Immature natural killer cell (primary cell): ENCODE measurements around the gene MPRIP. TPM values are rescaled to one million over a fixed set of nuclear protein-coding genes. Genes with fewer than 3 reads are reported as not detected.
A peak's percentile ranks its signal among the peaks of the same experiment; 100 is the strongest.
"Not testable (repeated sequence)": the region's sequence is repeated elsewhere in the genome, so short reads cannot be mapped to it uniquely, and the experiment has no call there.

Source experiments
- DNase-seq, 3 donors: peaks; one replicate each; pipeline ENCODE4 v3.0.0; 2022; ENCODE audit warnings: mixed read lengths in 1 of 3
- H3K27ac Mint-ChIP-seq, 6 donors: one replicate each; pipeline ENCODE4 v1.8.0; 2020; ENCODE audit warnings: mixed read lengths in 6 of 6, mild to moderate bottlenecking in 5 of 6, inconsistent platforms in 4 of 6, moderate library complexity in 3 of 6
- H3K27me3 Mint-ChIP-seq, 3 donors: one replicate each; pipeline ENCODE4 v1.8.0; 2020 to 2021; ENCODE audit warnings: low read depth in 3 of 3, mild to moderate bottlenecking in 3 of 3, mixed read lengths in 3 of 3, moderate library complexity in 3 of 3, inconsistent platforms in 1 of 3
- H3K36me3 Mint-ChIP-seq, 3 donors: one replicate each; pipeline ENCODE4 v1.8.0; 2020; ENCODE audit warnings: mixed read lengths in 3 of 3, inconsistent platforms in 2 of 3, mild to moderate bottlenecking in 2 of 3
- H3K4me1 Mint-ChIP-seq, 2 donors: one replicate each; pipeline ENCODE4 v1.8.0; 2020; ENCODE audit warnings: inconsistent platforms in 2 of 2, mild to moderate bottlenecking in 2 of 2, mixed read lengths in 2 of 2, moderate library complexity in 1 of 2
- H3K4me3 Mint-ChIP-seq, 5 donors: one replicate each; pipeline ENCODE4 v1.8.0; 2020; ENCODE audit warnings: mild to moderate bottlenecking in 5 of 5, mixed read lengths in 5 of 5, inconsistent platforms in 3 of 5, moderate library complexity in 3 of 5
- H3K9me3 Mint-ChIP-seq, 6 donors: one replicate each; pipeline ENCODE4 v1.8.0; 2020; ENCODE audit warnings: mild to moderate bottlenecking in 6 of 6, mixed read lengths in 6 of 6, inconsistent platforms in 4 of 6, moderate library complexity in 3 of 6
- polyA plus RNA-seq, 3 donors: library from polyadenylated mRNA; unstranded; fragments of 300-500 nt; fragmentation: Illumina TruSeq; gene quantifications; one replicate each; pipeline ENCODE4 v1.2.3, GENCODE V29; 2021

Gene MPRIP, protein sequence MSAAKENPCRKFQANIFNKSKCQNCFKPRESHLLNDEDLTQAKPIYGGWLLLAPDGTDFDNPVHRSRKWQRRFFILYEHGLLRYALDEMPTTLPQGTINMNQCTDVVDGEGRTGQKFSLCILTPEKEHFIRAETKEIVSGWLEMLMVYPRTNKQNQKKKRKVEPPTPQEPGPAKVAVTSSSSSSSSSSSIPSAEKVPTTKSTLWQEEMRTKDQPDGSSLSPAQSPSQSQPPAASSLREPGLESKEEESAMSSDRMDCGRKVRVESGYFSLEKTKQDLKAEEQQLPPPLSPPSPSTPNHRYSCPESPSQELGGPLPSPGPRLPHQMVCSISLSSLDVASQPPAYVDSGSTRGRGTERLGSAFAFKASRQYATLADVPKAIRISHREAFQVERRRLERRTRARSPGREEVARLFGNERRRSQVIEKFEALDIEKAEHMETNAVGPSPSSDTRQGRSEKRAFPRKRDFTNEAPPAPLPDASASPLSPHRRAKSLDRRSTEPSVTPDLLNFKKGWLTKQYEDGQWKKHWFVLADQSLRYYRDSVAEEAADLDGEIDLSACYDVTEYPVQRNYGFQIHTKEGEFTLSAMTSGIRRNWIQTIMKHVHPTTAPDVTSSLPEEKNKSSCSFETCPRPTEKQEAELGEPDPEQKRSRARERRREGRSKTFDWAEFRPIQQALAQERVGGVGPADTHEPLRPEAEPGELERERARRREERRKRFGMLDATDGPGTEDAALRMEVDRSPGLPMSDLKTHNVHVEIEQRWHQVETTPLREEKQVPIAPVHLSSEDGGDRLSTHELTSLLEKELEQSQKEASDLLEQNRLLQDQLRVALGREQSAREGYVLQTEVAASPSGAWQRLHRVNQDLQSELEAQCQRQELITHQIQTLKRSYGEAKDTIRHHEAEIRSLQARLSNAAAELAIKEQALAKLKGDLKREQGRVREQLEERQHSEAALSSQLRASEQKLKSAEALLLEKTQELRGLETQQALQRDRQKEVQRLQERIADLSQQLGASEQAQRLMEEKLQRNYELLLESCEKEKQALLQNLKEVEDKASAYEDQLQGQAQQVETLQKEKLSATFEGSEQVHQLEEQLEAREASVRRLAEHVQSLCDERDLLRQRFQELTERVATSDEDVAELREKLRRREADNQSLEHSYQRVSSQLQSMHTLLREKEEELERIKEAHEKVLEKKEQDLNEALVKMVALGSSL (N-terminal part only)
- polyA plus RNA-seq: 10 to 100 TPM in 1 of 3 donors, 1 to 10 TPM in 2; 1.2 to 15.1 (median 4.2) TPM

DNA sequence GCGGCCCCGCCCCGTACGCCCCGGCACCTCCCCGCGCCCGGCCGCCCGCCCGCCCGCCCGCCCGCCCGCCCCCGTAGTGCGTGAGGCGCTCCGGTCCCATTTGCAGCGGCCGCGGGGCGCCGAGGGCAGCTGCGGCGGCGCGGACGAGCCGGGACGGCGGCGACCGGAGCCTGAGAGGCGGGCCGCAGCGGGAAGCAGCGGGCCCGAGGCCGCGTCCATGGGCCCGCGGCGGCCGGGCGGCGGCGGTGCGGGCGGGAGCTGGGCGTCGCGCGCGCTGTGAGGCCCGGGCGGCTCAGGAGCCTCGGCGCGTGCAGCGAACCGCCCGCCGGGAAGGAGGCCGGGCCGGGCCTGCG lies at the start of gene MPRIP:
Gene MPRIP, plus strand, starts transcription at position 74 of the 353 bp plus-strand sequence. CDS start 392 bp downstream, outside the sequence.
- H3K27me3 Mint-ChIP-seq: peaks cover 0 to 5% (median 2%) of the 10 kb centered on the region in 3 donors
- peaks cover 45 to 54% of the 10 kb centered on the region in 2 donors for H3K4me1 Mint-ChIP-seq
- no peaks in the 10 kb centered on the region for H3K36me3 Mint-ChIP-seq
- H3K27ac Mint-ChIP-seq: peak within 1 kb of the TSS; percentile 76 to 92 (median 90)
- DNase-seq: no peak
- H3K9me3 Mint-ChIP-seq: no peaks in the 10 kb centered on the region
- peak within 1 kb of the TSS; percentile 86 to 97 (median 94) for H3K4me3 Mint-ChIP-seq

DNA sequence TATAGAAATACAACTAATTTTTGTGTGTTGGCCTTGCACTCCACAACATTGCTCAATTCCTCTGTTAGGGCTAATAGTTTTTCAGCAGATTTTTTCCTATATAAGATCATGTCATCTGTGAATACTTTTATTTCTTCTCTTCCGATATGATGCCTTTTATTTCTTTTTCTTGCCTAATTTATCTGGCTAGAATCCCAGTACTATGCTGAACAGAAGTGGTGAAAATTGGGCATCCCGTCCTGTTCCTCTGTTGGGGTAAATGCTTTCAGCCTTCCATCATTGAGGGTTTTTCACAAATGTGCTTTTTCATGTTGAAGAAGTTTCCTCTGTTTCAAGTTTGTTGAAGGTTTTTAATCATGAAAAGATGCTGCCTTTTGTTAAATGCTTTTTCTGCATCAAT lies 47.6 kb upstream of the MPRIP start:
- Mint-ChIP-seq H3K27me3 (peaks cover 0 to 6% (median 2%) of the 10 kb centered on the region in 3 donors), H3K4me1 (peaks cover 12 to 21% of the 10 kb centered on the region in 2 donors), H3K27ac (no peak overlapping the region), H3K4me3 (no peak overlapping the region), H3K36me3 (no peaks in the 10 kb centered on the region), H3K9me3 (no peaks in the 10 kb centered on the region)
- no peak for DNase-seq

DNA sequence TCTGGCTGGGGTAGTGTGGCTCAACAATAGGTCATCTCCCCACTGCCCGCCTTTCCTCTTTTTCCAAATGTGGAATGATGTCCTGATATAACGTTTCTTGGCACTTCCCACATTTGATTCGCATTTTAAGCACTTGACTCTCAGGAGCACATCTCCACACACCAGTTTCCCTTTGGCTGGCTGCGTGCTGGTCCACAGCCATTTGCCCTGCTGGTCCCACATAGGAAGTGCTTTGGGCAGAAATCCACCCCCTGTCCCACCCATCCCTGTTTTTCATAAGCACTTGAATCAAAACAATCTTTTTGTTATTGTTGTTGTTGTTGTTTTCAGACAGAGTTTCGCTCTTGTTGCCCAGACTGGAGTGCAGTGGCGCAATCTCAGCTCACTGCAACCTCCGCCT lies 46.3 kb upstream of the MPRIP start:
- no peak for DNase-seq
- no peaks in the 10 kb centered on the region for H3K9me3 Mint-ChIP-seq
- H3K4me1 Mint-ChIP-seq: peaks cover 0 to 10% of the 10 kb centered on the region in 2 donors
- H3K27me3 Mint-ChIP-seq: peaks cover 0 to 4% (median 3%) of the 10 kb centered on the region in 3 donors
- no peak overlapping the region for H3K4me3 Mint-ChIP-seq
- no peaks in the 10 kb centered on the region for H3K36me3 Mint-ChIP-seq
- no peak overlapping the region for H3K27ac Mint-ChIP-seq

DNA sequence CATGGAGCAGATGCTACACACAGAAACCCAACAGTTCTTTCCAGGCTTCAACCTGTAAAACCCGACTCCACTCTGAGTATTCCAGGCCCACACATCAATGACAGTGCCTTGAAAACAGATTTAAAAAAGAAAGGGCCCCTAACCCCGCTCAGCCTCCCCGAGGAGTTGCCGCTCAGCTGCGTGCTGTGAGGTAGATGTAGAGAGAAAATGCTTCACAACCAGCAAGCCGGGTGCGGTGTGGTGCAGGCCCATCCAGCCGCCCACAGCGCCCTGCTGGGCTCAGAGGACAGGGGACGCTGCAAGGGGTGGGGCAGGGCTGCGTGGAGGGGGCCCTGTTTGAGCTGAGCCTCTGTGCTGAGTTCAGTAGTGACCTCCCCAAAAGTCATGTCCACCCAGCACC lies 45.5 kb upstream of the MPRIP start:
- not testable (repeated sequence) for H3K27ac Mint-ChIP-seq, H3K4me1 Mint-ChIP-seq, H3K27me3 Mint-ChIP-seq, H3K4me3 Mint-ChIP-seq, DNase-seq, H3K9me3 Mint-ChIP-seq, H3K36me3 Mint-ChIP-seq

DNA sequence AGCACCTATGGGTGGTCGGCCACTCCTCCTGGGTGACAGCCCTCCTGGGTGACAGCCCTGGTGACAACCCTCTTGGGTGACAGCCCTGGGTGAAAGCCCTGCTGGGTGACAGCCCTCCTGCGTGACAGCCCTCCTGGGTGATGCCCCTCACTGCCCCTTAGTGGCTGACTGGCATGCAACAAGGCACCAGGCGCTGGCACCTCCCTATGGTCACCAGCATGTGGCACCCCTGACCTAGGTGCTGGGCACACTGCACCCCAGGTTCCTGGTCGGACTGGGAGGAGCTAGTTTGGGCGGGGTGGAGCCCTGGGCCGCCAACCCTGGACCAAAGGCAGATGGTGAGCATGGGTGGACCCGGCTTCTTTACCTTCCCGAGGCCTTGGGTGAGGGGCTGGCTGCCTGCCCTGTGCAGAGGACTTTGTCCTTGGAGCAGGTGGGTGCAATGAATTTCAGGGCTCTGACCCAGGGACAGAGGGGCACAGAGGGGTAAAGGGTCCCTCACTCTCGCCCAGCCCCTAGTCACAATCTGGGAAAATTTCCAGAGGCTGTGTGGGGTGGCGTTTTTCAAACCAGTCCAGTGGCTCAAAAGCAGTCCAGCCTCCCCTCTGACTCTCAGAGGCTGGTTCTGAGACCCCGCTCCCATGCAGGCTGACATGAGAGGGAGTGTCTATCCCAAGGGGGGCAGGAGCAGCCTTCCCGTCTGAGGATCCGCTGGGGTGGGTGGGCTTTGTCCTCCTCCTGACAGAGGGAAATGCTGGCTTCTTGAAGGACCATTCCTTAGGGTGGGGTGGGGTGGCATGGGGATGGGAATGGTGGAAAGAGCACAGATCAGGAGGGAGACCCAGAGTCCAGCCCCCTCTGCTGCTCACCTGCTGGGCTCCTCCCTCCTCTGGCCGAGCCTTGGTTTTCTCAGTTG lies 44.5 kb upstream of the MPRIP start:
- Mint-ChIP-seq H3K27me3 (peaks cover 0 to 4% (median 3%) of the 10 kb centered on the region in 3 donors), H3K4me3 (no peak overlapping the region), H3K9me3 (no peaks in the 10 kb centered on the region), H3K4me1 (no peaks in the 10 kb centered on the region), H3K36me3 (no peaks in the 10 kb centered on the region), H3K27ac (no peak overlapping the region)
- peak in 1 of 3 donors; percentile 69 for DNase-seq

DNA sequence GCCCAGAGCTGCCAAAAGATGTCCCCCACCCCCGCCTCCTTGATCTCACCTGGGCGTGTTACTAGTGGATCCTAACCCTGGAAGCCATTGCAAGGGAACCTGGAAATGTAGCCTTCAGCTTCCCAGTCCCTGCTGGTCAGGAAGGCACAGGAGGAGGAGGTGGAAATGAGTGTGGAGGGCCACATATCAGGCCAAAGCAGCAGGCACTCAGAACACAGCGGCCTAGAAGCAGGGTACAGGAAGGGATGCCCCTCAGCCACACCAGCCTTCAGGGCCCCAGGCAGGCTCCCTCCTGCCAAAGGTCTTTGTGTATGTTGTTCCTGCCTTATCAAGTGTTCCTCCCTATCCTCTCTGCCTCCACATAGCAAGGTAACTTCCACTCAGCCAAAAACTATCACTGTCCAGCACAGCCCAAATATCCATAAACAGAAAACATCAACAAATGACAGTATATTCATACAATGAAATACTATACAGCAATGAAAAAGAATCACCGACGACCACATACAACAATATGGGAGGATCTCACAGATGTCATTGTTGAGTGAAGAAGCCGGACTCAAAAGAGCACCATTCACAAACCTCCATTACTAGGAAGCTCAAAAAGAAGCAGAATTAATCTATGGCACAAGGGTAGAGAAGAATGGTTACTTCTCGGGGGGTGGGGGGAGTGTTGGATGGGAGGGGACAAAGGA lies 42.2 kb upstream of the MPRIP start:
- no peaks in the 10 kb centered on the region for H3K4me1 Mint-ChIP-seq
- no peaks in the 10 kb centered on the region for H3K36me3 Mint-ChIP-seq
- H3K27ac Mint-ChIP-seq: no peak overlapping the region
- peaks cover 2 to 3% (median 2%) of the 10 kb centered on the region in 3 donors for H3K27me3 Mint-ChIP-seq
- no peaks in the 10 kb centered on the region for H3K9me3 Mint-ChIP-seq
- DNase-seq: no peak
- no peak overlapping the region for H3K4me3 Mint-ChIP-seq

DNA sequence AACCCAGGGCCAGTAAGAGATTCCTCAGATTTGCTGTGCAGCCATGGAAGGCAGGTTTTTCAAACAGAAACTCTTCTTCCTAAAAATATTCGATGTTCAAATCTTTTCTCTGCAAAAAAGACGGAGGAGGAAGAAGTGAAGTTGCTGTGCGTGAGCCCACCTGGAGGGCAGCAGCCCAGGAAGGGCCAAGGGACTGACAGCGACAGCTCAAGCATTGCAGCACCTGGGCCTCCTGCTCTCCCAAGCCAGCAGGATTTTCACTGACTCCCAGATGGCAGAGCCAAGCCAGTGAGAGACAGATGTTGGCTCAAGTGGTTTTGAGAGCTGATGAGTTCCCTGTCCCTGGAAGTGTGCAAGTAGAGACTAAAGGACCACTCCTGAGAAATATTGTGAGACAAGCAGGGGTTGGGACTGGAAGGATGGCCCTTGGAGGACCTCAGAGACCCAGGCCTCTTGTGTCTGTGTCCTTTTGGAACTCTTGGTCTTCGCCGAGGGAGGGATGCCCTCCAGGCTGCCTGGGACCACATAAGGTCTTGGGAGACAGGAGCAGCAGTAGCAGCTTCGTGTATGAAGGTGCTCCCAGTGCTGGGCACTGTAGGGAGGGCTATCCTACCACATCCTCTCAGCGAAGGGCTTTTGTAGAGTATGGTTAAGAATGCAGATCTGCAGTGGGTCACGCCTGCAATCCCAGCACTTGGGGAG lies 41.0 kb upstream of the MPRIP start:
- Mint-ChIP-seq H3K27ac (no peak overlapping the region), H3K9me3 (no peaks in the 10 kb centered on the region), H3K4me3 (no peak overlapping the region), H3K4me1 (no peaks in the 10 kb centered on the region), H3K27me3 (peaks cover 2 to 3% (median 2%) of the 10 kb centered on the region in 3 donors), H3K36me3 (no peaks in the 10 kb centered on the region)
- DNase-seq: no peak

DNA sequence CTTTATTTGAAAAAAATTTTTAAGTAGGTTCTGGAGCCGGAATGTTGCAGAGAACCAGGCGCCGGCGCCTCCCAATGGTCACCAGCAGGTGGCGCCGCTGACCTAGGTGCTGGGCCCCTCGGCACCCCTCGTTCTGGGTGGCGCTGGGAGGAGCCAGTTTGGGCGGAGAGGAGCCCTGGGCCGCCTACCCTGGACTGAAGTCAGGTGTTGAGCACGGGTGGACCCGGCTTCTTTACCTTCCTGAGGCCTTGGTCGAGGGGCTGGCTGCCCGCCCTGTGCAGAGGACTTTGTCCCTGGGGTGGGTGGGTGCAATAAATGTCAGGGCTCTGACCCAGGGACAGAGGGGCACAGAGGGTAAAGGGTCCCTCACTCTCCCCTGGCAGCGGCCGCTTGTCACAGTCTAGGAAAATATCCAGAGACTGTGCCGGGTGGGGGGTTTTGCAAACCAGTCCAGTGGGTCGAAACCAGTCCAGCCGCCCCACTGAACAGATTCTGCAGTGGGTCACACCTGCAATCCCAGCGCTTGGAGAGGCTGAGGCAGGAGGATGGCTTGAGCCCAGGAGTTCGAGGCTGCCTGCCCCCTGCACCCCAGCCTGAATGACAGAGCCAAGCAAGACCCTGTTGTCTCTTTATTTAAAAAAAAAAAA lies 40.3 kb upstream of the MPRIP start:
- H3K36me3 Mint-ChIP-seq: no peaks in the 10 kb centered on the region
- no peaks in the 10 kb centered on the region for H3K9me3 Mint-ChIP-seq
- H3K27ac Mint-ChIP-seq: no peak overlapping the region
- peak; percentile 60 to 72 (median 69) for DNase-seq
- H3K4me1 Mint-ChIP-seq: no peaks in the 10 kb centered on the region
- peaks cover 2 to 3% (median 2%) of the 10 kb centered on the region in 3 donors for H3K27me3 Mint-ChIP-seq
- no peak overlapping the region for H3K4me3 Mint-ChIP-seq

DNA sequence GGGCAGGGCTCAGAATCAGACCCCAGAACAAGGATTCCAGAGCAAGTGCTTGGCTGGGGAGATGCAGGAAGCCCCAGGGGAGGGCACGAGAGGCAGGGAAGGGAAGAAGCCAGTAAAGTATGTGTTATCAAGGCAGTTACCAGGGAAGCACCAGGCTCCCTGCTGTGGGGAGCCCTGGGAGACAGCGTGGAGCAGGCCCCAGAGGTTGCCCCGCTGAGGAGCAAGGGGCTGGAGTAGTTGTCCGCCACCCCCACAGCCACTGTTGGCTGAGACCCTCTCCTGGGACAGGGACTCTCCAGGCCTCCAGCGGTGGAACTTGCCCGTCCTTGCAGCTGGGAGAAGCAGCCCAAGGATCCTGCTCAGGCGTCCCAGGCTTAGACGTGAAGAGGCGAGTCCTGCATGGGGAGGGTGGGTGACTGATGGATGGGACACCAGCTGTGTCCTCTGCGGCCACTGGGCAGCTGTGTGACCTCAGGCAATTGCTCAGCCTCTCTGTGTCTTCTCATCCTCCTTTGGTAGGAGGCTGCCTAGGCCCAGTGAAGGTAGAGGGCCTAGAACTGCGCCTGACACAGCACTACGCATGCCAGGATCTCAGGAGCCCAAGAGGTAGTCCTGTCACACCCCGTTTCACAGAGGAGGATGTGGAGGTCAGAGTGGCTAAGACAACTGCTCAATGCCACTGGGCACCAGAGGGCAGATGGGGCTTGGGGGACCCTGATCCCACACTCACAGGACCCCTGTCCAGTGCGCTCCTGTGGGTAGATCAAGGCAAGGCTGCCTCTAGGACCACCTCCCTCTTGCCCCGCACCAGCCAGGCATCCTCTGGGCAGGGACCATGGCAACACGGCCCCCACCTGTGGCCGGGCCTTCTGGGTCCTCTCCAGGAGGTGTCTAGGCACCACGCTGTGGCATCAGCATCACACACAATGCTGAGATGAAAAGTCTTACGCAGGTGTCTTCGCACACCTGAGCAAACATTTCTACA lies 39.2 kb upstream of the MPRIP start:
- DNase-seq, H3K36me3 Mint-ChIP-seq, H3K9me3 Mint-ChIP-seq, H3K27ac Mint-ChIP-seq, H3K4me3 Mint-ChIP-seq, H3K4me1 Mint-ChIP-seq, H3K27me3 Mint-ChIP-seq: not testable (repeated sequence)

DNA sequence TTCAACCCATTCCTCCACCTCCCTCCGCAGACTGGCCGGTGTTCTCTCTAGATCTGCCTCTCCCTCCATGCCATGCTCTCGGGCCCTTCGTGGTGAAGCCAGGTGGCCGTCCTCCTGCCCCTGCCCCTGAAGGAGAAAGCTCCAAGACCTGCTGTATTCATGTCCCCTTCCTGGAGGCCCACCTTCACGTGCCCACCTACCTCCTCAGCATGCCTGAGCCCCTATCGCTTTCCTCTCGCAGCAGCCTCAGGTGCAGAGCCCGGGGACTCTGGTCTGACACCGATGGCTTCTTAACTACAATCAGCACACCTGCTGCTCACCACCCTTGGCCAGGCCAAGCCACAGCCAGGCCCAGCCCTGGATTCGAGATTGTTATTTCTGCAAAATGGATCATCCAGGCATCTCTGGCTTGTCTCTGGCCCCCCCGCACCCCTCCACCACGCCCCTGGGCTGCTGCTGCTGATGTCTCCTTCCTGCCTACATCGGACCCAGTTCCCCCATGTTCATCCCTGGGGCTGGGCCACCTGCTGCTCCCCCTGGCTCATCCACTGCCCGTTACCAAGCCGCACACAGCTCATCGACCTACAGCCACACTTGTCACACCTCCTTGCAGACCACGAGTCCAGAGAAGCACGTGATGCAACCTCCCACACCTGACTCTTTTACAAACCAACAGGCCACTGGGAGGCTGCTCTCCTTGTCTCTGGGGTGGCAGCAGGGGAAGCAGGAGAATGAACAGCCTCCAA lies 37.8 kb upstream of the MPRIP start:
- Mint-ChIP-seq H3K4me3 (no peak overlapping the region), H3K9me3 (no peaks in the 10 kb centered on the region), H3K4me1 (no peaks in the 10 kb centered on the region), H3K27me3 (peaks cover 0 to 4% (median 3%) of the 10 kb centered on the region in 3 donors), H3K36me3 (no peaks in the 10 kb centered on the region), H3K27ac (no peak overlapping the region)
- no peak for DNase-seq
